ENCODE data around the gene AGPAT3.

AGPAT3 gene

DNA sequence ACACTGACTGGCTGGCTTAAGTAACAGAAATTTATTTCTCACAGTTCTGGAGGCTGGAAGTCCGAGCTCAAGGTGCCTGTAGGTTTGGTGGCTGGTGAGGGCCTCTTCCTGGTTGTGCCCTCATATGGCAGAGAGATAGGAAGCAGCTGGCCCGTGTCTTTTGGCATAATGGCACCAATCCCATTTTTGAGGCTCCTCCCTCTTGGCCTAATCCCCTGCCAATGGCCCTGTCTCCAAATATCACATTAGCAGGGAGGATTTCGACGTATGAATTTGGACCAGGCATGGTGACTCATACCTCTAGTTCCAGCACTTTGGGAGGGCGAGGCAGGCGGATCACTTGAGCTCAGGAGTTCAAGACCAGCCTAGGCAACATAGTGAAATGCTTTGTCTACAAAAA lies 37.4 kb downstream of the AGPAT3 start:
- TF ChIP-seq, protein P1, sequence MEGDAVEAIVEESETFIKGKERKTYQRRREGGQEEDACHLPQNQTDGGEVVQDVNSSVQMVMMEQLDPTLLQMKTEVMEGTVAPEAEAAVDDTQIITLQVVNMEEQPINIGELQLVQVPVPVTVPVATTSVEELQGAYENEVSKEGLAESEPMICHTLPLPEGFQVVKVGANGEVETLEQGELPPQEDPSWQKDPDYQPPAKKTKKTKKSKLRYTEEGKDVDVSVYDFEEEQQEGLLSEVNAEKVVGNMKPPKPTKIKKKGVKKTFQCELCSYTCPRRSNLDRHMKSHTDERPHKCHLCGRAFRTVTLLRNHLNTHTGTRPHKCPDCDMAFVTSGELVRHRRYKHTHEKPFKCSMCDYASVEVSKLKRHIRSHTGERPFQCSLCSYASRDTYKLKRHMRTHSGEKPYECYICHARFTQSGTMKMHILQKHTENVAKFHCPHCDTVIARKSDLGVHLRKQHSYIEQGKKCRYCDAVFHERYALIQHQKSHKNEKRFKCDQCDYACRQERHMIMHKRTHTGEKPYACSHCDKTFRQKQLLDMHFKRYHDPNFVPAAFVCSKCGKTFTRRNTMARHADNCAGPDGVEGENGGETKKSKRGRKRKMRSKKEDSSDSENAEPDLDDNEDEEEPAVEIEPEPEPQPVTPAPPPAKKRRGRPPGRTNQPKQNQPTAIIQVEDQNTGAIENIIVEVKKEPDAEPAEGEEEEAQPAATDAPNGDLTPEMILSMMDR (IDR thresholded peaks at IDR 0.05; ENCODE audit: borderline replicate concordance, control extremely low read depth, extremely low read depth, insufficient read depth, missing control alignments): no peak
- DNase-seq (ENCODE audit: low spot score): no peak
- in situ Hi-C loops (cut with MboI; ENCODE audit: low sequenced_read_pairs, unreplicated experiment): no loop called here

DNA sequence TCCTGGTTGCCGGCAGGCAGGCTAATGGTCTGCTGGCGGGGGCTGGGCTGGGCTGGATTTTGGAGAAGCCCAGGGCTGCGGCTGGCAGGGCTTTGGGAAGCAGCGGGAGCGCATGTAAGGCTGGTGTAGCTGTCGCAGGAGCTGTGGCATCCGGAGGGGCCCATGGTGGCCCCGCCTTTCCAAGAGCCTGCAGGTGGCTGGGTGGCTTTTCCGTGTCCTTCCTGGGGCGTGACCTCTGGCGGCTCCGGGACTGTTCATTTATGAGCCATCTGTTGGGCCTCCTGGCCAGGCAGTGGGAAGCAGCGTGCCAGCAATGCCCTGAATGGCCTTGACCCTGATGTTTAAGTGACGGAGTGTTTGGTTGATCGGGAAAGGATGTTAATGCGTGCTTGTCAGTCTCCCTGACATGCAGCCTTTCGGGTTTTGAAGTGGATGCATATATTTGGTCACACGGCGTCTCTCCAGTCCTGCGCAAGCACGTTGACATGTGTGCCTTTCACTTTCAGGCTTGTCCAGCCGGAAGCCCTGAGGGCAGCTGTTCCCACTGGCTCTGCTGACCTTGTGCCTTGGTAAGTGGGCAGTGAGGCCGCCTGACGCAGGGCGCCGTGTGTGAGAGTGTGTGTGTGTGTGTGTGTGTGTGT lies 38.5 kb downstream of the AGPAT3 start:
- in situ Hi-C loops (cut with MboI; ENCODE audit: low sequenced_read_pairs, unreplicated experiment): no loop called here
- peak; percentile 10 for DNase-seq (ENCODE audit: low spot score)
- TF ChIP-seq, protein P1 (IDR thresholded peaks at IDR 0.05; ENCODE audit: borderline replicate concordance, control extremely low read depth, extremely low read depth, insufficient read depth, missing control alignments): no peak

DNA sequence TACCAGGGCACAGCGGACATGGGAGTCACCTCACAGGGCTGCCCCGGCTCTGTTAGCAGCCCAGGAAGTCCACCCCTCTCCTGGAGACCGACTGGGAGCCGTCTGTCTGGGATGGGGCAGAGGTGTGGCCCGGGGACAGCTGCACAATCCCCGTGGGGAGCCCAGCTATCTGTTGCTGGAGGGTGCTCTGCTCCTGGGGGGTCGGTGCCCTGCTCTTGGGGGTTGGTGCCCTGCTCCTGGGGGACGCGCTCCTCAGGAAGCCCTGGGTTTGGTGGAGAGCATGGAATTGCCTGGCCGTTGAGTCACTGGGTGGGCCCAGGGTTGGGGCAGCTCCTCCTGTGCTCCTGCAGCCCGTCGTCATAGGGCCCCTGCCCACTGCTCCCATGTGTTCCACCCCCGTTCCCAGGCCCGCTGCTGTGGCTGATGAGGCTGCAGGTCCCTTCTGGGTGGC lies 39.3 kb downstream of the AGPAT3 start:
- TF ChIP-seq, protein P1 (IDR thresholded peaks at IDR 0.05; ENCODE audit: borderline replicate concordance, control extremely low read depth, extremely low read depth, insufficient read depth, missing control alignments): no peak
- peak; percentile 19 for DNase-seq (ENCODE audit: low spot score)
- in situ Hi-C loops (cut with MboI; ENCODE audit: low sequenced_read_pairs, unreplicated experiment): no loop called here

DNA sequence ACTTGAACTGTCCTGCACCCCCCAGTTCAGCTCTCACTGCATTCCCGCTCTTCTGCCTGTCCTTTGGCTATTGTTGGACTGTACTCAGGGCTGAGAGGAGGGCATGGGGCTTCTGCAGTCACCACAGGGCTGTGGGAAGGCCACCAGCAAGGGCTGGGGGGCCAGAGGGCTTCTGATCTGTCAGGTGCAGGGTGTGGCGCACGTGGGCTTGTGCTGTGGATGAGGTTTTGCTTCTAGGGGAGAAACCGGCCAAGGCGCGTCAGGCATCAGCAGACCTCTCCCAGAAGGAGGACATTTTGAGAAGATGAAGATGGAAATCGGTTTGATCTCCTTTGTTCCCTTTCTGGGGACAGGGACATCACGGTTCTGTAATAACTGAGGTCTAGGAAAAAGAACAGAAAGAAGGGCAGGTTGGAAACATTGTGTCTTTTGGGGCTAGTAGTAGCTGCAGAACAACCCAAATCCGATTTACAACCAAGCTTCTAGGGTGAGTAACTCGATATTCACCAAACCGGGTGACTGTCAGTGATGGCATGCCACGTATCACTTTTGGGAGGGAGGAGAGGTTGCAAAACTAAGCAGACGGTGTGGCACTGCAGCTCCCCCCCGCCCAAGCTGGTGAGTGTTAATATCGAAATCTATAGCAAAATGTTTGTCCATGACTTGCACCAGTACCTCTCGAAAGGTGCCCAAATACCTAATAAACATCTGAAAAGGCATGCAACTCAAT lies 40.9 kb downstream of the AGPAT3 start:
- no peak for DNase-seq (ENCODE audit: low spot score)
- in situ Hi-C loops (cut with MboI; ENCODE audit: low sequenced_read_pairs, unreplicated experiment): no loop called here
- TF ChIP-seq, protein P1 (IDR thresholded peaks at IDR 0.05; ENCODE audit: borderline replicate concordance, control extremely low read depth, extremely low read depth, insufficient read depth, missing control alignments): no peak

DNA sequence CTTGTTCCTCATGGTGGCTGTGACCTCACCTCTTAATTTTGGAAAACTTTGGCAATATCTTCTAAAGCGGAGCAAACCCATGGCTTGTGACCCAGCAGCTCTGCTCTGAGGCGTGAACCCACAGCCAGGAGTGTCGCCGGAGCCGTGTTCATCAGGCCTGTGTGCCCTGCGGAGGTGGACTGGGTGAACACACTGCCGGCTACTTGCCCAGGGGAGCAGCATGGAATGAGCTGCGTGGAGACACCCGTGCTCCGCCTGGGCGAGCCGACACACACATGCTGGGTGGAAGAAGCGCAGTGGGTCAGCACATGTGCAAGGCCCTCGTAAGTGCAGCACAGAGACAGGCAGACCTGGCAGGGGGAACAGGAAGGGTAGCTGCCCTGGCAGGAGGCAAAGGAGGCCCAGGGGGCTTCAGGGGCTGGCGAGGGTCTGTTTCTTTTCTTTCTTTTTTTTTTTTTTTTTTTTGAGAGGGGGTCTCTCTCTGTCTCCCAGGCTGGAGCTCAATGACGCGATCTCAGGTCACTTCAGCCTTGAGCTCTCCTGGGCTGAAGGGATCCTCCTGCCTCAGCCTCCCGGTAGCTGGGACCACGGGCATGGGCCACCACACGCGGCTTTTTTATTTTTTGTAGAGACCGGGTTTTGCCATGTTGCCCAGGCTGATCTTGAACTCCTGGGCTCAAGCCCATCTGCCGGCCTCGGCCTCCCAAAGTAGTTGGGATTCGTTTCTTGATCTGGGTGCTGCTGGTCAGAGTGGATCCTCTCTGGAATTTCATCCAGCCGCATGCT lies 41.8 kb downstream of the AGPAT3 start:
- peak; percentile 16 for DNase-seq (ENCODE audit: low spot score)
- in situ Hi-C loops (cut with MboI; ENCODE audit: low sequenced_read_pairs, unreplicated experiment): no loop called here
- TF ChIP-seq, protein P1 (IDR thresholded peaks at IDR 0.05; ENCODE audit: borderline replicate concordance, control extremely low read depth, extremely low read depth, insufficient read depth, missing control alignments): no peak

DNA sequence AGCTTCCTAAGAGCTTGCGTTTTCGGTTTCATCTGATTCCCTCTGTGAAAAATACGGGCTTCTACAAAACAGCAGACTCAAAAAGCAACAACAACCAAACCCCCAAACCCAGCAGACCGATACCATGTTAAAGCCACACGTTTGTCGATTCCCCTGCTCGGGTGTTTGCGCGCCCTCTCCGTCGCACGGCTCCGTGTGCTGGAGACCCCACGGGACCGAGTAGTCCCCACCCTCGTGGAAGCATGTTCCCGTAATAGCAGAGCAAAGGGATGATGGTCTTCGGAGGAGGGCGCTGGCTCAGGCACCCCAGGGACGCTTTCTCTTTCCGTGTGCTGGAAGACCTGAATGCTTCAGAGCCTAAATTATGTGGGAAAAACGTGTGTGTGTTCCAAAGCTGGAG lies 42.7 kb downstream of the AGPAT3 start:
- peak; percentile 15 for DNase-seq (ENCODE audit: low spot score)
- in situ Hi-C loops (cut with MboI; ENCODE audit: low sequenced_read_pairs, unreplicated experiment): no loop called here
- TF ChIP-seq, protein P1 (IDR thresholded peaks at IDR 0.05; ENCODE audit: borderline replicate concordance, control extremely low read depth, extremely low read depth, insufficient read depth, missing control alignments): no peak

Measured in GM13976 (cell line).